HG02981 (cell line): ENCODE data around the gene HEATR5A.
"Not testable (repeated sequence)": the region's sequence is repeated elsewhere in the genome, so short reads cannot be mapped to it uniquely, and the experiment has no call there.

Experiments used
- ATAC-seq: cut with Tn5 transposase; IDR thresholded peaks from one replicate; pipeline ENCODE4 v1.9.1; 2021; ENCODE audit warnings: mild to moderate bottlenecking, moderate library complexity; ENCODE audit not compliant: unreplicated experiment

Gene HEATR5A

GRCh38 chr14:31391977-31392503 lies 28.3 kb downstream of the HEATR5A start:
- no peak for ATAC-seq

GRCh38 chr14:31391473-31391872 lies 28.9 kb downstream of the HEATR5A start:
- no peak for ATAC-seq

- no peak for ATAC-seq
Measured at GRCh38 chr14:31389946-31390345, 30.4 kb downstream of the HEATR5A start.

- ATAC-seq = no peak
Measured at GRCh38 chr14:31388687-31389413, 31.5 kb downstream of the HEATR5A start.

GRCh38 chr14:31387091-31387490 lies 33.3 kb downstream of the HEATR5A start:
- ATAC-seq = no peak

- ATAC-seq = no peak
Measured at GRCh38 chr14:31386271-31386670, 34.1 kb downstream of the HEATR5A start.

GRCh38 chr14:31382221-31382620 lies 38.1 kb downstream of the HEATR5A start:
- no peak for ATAC-seq

GRCh38 chr14:31380106-31380505 lies 40.2 kb downstream of the HEATR5A start:
- no peak for ATAC-seq

GRCh38 chr14:31379125-31379947 lies 41.0 kb downstream of the HEATR5A start:
- not testable (repeated sequence) for ATAC-seq

- ATAC-seq = no peak
Measured at GRCh38 chr14:31377433-31377832, 42.9 kb downstream of the HEATR5A start.

GRCh38 chr14:31371646-31372045 lies 48.7 kb downstream of the HEATR5A start:
- ATAC-seq = no peak

GRCh38 chr14:31363331-31364073 lies 56.8 kb downstream of the HEATR5A start:
- ATAC-seq = no peak

- ATAC-seq = no peak
Measured at GRCh38 chr14:31362746-31363145, 57.6 kb downstream of the HEATR5A start.

- not testable (repeated sequence) for ATAC-seq
Measured at GRCh38 chr14:31361761-31362160, 58.6 kb downstream of the HEATR5A start.

GRCh38 chr14:31360919-31361662 lies 59.3 kb downstream of the HEATR5A start:
- no peak for ATAC-seq

GRCh38 chr14:31357279-31357678 lies 63.1 kb downstream of the HEATR5A start:
- ATAC-seq = no peak

GRCh38 chr14:31346097-31346496 lies 74.3 kb downstream of the HEATR5A start:
- ATAC-seq = no peak

- ATAC-seq = no peak
Measured at GRCh38 chr14:31341280-31341679, 79.1 kb downstream of the HEATR5A start.

- no peak for ATAC-seq
Measured at GRCh38 chr14:31340297-31341063, 79.9 kb downstream of the HEATR5A start.

- ATAC-seq = no peak
Measured at GRCh38 chr14:31339743-31340142, 80.6 kb downstream of the HEATR5A start.
